NK-92 (cell line): ENCODE measurements around the gene CYP19A1.
"Not testable (repeated sequence)": the region's sequence is repeated elsewhere in the genome, so short reads cannot be mapped to it uniquely, and the experiment has no call there.

Experiments
- DNase-seq: peaks from one replicate; lab custom pipeline; 2025; ENCODE audit not compliant: unreplicated experiment; lab: John Stamatoyannopoulos, UW

The CYP19A1 gene

GRCh38 chr15:51265037-51265555 is 73.3 kb downstream of the CYP19A1 start:
- DNase-seq, result no peak

- DNase-seq, result no peak
These were observed 74.7 kb downstream of the CYP19A1 start for GRCh38 chr15:51263726-51264125.

- DNase-seq, result no peak
These were observed 75.3 kb downstream of the CYP19A1 start for GRCh38 chr15:51263116-51263515.

- DNase-seq, result no peak
These were observed 75.9 kb downstream of the CYP19A1 start for GRCh38 chr15:51262463-51262862.

- DNase-seq, result not testable (repeated sequence)
These were observed 77.3 kb downstream of the CYP19A1 start for GRCh38 chr15:51261113-51261512.

- DNase-seq, result no peak
These were observed 78.2 kb downstream of the CYP19A1 start for GRCh38 chr15:51260202-51260601.

- DNase-seq, result no peak
These were observed 82.9 kb downstream of the CYP19A1 start for GRCh38 chr15:51255533-51255932.

- no peak for DNase-seq
These were observed 85.0 kb downstream of the CYP19A1 start for GRCh38 chr15:51253366-51253765.

GRCh38 chr15:51252671-51253070 is 85.7 kb downstream of the CYP19A1 start:
- no peak for DNase-seq

GRCh38 chr15:51251556-51251955 is 86.8 kb downstream of the CYP19A1 start:
- no peak for DNase-seq

GRCh38 chr15:51250217-51251011 is 88.0 kb downstream of the CYP19A1 start:
- DNase-seq, result no peak

GRCh38 chr15:51245628-51246027 is 92.8 kb downstream of the CYP19A1 start:
- DNase-seq, result no peak

- no peak for DNase-seq
These were observed 94.0 kb downstream of the CYP19A1 start for GRCh38 chr15:51244423-51244869.

- no peak for DNase-seq
These were observed 94.6 kb downstream of the CYP19A1 start for GRCh38 chr15:51243774-51244173.

GRCh38 chr15:51240066-51240465 is 98.3 kb downstream of the CYP19A1 start:
- DNase-seq, result no peak

- no peak for DNase-seq
These were observed 100.6 kb downstream of the CYP19A1 start for GRCh38 chr15:51237816-51238215.

GRCh38 chr15:51234176-51234927 is 104.0 kb downstream of the CYP19A1 start:
- DNase-seq, result no peak

- no peak for DNase-seq
These were observed 105.8 kb downstream of the CYP19A1 start for GRCh38 chr15:51232581-51232980.

GRCh38 chr15:51229907-51230330 is 108.5 kb downstream of the CYP19A1 start:
- DNase-seq, result no peak

GRCh38 chr15:51227940-51228732 is 110.3 kb downstream of the CYP19A1 start:
- no peak for DNase-seq

GRCh38 chr15:51226576-51227210 is 111.7 kb downstream of the CYP19A1 start:
- DNase-seq, result no peak
